Measurements from ENCODE around the gene CDCP1.

Gene CDCP1

DNA sequence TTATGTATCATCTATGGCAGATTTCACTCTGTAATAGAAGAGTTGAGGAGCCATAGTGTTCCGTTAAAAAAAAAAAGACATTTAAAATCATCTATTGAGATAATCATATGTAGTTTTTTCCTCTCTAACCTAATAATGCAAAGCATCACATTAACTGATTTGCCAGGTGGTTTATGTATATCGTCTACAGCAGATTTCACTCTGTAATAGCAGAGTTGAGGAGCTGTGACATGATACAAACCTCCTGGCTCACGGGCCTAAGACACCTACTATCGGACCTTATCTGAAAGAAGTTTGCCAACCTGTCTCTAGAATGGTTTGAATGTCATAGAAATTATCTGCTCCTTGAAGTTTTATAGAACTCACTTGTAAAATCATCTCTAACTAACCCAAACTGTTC lies 29.8 kb downstream of the CDCP1 start:
- in situ Hi-C loops (cut with MboI; ENCODE audit: low sequenced_read_pairs) = no loop called here

GRCh38 chr3:45113625-45114050 lies 32.5 kb downstream of the CDCP1 start:
- in situ Hi-C loops (cut with MboI; ENCODE audit: low sequenced_read_pairs) = no loop called here

DNA sequence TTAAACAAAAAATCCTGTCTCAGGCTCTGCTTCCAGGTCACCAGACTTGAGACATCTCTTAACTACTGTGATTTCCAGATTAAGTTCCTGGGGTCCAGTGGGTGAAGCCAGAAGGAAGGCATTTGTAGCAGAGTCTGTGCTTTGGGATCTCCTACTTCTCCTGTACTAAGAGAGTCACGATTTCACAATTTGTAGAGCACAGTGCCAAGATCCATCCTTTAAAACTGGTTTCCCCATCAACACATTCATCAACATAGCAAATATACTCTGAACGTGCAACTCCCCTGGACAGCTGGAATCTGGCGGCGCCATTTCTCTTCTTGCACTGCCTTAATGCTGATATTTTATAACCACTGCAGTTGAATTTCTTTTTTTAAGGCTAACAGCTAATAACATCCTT lies 33.2 kb downstream of the CDCP1 start:
- in situ Hi-C loops (cut with MboI; ENCODE audit: low sequenced_read_pairs) = no loop called here

- in situ Hi-C loops (cut with MboI; ENCODE audit: low sequenced_read_pairs) = no loop called here
Measured at GRCh38 chr3:45110509-45110833, 35.7 kb downstream of the CDCP1 start.

DNA sequence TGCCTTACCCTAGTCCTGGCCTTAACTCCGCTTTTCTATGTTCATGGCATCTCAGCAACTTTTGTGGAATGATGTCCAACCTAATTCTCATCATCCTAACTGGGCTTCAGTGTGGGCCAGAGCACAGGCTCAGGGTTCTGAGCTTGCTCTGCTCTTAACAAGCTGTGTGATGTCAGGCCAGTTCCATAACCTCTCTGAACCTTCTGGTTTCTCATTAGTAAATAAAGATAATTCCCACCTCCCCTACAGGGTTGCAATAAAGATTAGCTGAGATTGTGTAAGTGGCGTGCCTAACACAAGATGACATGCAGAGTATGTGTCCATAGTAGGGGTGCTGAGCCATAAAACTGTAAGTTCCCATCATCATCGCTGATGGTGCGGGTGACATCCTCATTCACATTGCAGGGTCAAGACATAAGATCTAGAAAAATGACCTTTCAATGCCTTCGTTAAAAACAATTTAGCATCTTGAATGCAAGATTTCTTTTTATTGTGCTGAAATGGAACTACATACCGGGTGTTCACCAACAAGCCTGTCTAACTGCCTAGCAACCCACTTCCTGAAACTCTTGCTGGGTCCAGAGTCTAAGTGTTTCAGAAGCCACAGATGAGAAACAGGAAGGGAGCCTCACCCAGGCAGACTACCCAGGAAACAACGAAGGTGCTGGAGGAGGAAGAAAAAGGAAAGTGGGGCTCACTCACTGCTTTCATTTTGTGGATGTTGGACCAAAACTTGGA lies 36.2 kb downstream of the CDCP1 start:
- in situ Hi-C loops (cut with MboI; ENCODE audit: low sequenced_read_pairs) = no loop called here

GRCh38 chr3:45106874-45107273 lies 39.3 kb downstream of the CDCP1 start:
- in situ Hi-C loops (cut with MboI; ENCODE audit: low sequenced_read_pairs) = no loop called here

DNA sequence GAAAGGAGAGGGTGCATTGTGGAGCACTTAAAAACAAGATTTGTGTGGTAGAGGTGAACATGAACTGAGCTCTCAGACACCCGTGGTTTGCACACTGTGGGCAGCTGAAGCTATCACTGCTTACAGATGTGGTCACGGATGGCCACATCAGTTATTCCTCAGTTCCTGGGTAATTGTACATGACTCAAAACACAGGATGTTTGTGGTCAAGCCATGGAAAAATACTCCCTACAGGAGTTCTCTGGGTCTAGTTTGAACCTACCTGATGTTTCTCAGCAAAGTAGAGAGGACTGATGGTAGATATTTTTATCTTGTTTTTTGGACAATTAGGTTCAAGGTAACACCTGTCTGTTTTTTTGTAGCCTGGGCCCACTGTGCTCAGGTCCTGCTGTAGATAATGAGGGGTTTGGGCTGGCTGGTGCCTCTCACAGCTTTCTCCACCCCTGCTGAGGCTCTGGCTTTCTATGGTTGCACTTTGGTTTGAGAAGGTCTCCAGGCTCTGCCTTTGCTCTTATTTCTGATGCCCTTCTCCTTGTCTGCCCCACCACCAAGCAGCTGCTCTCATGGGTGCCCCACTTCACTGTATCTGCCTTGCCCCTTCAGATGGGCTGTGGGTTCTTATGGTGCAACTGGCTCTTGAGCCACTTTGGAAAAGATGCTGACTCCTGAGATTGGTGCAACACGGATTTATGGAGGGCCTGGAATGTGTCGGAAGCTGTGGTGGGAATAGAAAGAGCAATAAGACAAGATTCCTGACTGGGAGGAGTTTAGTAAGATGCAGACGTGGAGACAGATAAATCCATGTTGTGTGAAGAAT lies 40.1 kb downstream of the CDCP1 start:
- in situ Hi-C loops (cut with MboI; ENCODE audit: low sequenced_read_pairs) = no loop called here

DNA sequence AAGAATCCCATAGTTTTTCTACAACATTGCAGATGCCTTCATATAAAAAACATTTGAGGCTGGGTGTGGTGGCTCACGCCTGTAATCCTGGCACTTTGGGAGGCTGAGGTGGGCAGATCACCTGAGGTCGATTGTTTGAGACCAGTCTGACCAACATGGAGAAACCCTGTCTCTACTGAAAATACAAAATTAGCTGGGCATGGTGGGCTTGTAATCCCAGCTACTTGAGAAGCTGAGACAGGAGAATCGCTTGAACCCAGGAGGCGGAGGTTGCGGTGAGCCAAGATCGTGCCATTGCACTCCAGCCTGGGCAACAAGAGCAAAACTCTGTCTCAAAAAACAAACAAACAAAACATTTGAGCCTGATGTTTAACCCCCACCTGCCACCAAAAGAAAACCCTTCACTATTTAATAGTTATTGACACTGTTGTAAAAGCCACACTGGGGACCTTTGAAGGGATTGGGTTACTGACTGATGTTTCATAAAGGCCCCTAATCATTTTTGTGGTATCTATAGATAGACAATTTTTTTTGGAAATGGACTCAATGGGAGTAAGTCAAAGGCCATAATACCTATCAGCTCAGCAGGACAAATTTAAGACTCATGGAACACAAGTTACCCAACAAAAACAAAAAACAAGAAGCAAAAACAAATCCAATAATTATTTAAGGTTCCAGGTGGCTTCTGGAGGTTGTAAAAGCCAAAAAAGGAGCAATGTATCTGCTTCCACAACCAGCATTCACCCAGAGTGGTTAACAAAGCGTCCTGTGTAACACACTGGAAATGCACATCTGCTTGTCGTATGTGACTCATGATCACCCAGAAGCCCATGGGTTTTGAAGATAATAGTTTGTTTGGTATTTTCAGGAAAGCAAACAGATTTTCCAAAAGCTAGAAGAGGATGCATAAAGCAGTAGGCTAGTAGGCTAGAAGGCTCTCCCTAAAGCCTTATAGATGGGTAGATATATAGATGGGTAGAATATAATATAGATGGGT lies 41.2 kb downstream of the CDCP1 start:
- in situ Hi-C loops (cut with MboI; ENCODE audit: low sequenced_read_pairs) = no loop called here

DNA sequence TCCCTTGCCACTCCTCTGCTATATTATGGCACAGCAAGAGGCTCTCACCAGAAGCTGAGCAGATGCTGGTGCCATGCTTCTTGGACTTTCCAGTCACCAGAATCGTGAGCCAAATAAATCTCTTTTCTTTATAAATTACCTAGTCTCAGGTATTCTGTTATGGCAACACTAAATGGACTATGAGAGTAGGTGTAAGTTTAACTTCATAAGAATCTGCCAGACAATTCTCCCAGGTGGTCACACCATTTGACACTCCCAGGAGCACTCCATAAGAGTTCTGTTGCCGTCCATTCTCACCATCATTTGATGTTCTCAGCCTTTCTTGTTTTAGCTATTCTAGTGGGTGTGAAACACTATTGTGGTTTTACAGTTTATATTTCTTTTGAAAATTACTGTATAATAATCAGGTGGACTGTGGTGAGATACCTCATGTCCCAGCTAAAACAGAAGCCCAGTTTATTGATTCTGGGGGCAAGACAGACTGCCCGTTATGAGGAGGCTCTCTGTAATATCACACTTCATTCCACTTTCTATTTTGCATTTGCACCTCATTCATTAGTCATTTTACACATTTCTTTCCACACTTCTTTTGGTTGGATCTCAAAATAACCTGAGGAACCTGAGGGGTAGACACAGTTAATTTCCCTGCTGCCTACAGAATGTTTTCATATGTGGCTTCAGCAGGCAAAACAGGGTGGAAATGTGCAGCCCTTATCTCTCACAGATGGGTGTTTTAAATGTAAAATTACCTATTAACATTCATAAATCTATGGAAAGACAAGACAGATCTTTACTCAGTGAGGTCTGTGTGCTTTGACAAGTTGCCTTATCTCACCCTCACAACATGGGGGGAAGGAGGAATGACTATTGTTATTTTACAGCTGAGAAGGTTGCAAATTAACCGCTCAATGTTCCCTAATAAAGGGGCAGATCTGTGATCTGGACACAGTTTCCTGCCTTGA lies 42.1 kb downstream of the CDCP1 start:
- in situ Hi-C loops (cut with MboI; ENCODE audit: low sequenced_read_pairs) = no loop called here

- in situ Hi-C loops (cut with MboI; ENCODE audit: low sequenced_read_pairs) = no loop called here
Measured at GRCh38 chr3:45103334-45103733, 42.8 kb downstream of the CDCP1 start.

DNA sequence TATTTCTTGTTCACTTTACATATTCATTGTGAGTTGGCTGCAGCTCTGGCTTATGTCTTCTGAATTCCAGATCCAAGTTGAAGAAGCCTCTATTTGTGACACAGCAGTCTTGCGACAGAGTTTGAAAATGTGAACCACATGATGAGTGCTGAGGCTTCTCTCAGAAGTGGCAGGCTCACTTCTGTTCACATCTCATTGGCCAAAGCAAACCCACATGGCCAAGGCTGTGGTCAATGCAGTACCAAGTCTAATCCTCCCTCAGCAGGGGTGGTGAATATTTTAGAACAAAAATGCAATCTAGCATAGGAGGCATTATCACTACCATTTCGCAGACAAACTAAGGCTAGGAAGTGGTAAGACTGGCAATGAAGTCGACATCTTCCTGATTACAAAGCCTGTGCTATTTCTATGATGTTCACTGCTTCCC lies 45.2 kb downstream of the CDCP1 start:
- in situ Hi-C loops (cut with MboI; ENCODE audit: low sequenced_read_pairs) = no loop called here

- in situ Hi-C loops (cut with MboI; ENCODE audit: low sequenced_read_pairs) = no loop called here
Measured at GRCh38 chr3:45098310-45098709, 47.9 kb downstream of the CDCP1 start.

GRCh38 chr3:45097296-45097883 lies 48.8 kb downstream of the CDCP1 start:
- in situ Hi-C loops (cut with MboI; ENCODE audit: low sequenced_read_pairs) = no loop called here

GRCh38 chr3:45095916-45096526 lies 50.2 kb downstream of the CDCP1 start:
- in situ Hi-C loops (cut with MboI; ENCODE audit: low sequenced_read_pairs) = no loop called here

DNA sequence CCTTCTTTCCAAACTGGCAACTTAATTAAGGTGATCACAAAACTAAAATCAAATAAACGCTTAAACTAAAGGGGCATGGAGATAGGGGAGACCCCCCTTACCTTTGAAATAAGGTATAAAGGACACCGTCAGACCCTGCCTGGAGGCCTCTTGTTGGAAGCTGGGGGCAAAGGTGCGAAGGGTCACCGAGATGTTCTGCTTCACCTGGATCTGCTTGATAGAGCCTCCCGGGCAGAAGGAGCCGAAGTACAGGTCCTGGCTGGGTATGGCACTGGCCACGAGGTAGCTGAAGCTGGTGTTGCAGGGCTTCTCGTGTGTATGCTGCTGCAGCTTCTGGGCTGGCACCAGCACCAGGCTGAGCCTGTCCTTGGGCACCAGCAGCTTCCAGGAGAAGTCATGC lies 53.0 kb downstream of the CDCP1 start:
- in situ Hi-C loops (cut with MboI; ENCODE audit: low sequenced_read_pairs) = no loop called here

DNA sequence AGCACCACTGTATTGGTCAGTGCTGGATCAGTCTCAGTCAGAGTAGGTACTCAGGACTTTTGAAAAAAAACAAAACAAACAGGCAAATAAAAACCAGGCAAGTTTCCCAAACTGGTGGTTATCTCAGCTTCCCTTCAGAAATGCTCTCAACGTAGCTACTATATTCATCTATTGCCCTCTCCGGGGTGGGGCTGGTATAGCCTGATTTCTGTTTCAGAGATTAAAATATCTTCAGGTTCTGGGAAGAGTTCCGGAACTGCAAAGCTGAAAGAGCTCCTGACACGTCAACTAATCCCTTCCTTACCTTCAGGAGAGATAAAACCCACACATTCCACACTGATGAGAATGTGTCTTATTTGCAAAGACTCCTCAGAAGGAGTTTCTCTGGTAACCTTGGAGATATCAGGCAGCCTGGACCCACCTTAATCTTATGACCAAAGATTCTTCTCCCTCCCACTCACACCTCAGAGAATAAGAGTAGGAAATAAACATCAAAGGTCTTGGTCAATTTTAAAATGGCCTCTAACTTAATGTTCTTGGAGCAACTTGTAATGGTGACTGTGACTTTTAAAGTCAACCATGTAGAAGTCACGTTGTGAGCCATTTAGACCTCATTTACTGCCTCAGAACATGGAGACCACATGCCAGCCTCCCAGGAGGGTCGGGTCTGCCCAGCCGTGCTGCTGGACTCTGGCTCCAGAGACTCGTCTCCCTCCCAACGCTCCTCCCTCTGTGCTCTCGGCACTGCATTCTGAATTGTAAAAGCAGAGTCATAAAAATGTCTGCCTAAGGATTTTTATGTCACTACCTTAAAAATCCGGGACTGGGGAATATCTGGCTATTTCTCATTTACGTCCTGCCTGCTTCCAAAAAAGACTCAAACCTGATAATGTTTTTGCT lies 53.8 kb downstream of the CDCP1 start:
- in situ Hi-C loops (cut with MboI; ENCODE audit: low sequenced_read_pairs) = no loop called here

DNA sequence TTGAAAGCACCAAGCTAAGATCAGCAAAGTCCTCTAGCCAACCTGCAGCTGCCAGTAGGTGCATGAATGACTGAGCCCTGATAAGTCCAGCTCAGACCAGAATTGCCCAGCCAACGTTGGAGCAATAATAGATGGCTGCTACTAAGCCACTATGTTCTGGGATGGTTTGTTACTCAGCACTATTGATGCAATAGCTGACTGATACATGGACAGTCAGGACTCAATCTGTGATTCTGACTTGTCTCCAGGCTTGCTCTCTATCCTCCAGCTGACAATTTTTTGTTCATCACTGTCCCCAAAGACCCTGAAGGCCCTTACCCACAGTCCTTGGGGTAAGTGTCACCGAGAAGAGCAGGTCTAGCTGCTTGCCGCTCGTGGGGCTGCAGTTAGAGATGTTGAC lies 55.3 kb downstream of the CDCP1 start:
- in situ Hi-C loops (cut with MboI; ENCODE audit: low sequenced_read_pairs) = no loop called here
